Lower leg skin (tissue), 3 donors: ENCODE results near the gene NPR2.

Experiments
- CTCF ChIP-seq, 3 donors: fragments of 450-650 bp; IDR thresholded peaks; one replicate each; pipeline ENCODE4 v1.5.1; 2016; ENCODE audit warnings: antibody characterized with exemption in 3 of 3, mild to moderate bottlenecking in 3 of 3, moderate library complexity in 2 of 3
- POLR2A ChIP-seq, 2 donors: fragments of 450-650 bp; IDR thresholded peaks; one replicate each; pipeline ENCODE4 v1.6.1; 2016 to 2017; ENCODE audit warnings: antibody characterized with exemption in 2 of 2, mild to moderate bottlenecking in 1 of 2, moderate library complexity in 1 of 2

GRCh38 chr9:35808433-35808832 is 17.0 kb downstream of the NPR2 start:
- no peak for TF ChIP-seq CTCF (IDR thresholded peaks at IDR 0.05)
- no peak for TF ChIP-seq POLR2A (IDR thresholded peaks at IDR 0.05)
